SKM-1 (cell line): Measurements from ENCODE around the gene GATB.
"Not testable (repeated sequence)": the region's sequence is repeated elsewhere in the genome, so short reads cannot be mapped to it uniquely, and the experiment has no call there.

Source experiments
- DNase-seq: peaks from one replicate; lab custom pipeline; 2025; ENCODE audit not compliant: unreplicated experiment; lab: John Stamatoyannopoulos, UW

GATB gene

GRCh38 chr4:151785484-151786157 is 24.8 kb upstream of the GATB start:
- DNase-seq: no peak

GRCh38 chr4:151784706-151785105 is 23.9 kb upstream of the GATB start:
- DNase-seq: no peak

- no peak for DNase-seq
Measured at GRCh38 chr4:151783867-151784266, 23.1 kb upstream of the GATB start.

- DNase-seq: no peak
Measured at GRCh38 chr4:151782296-151782695, 21.5 kb upstream of the GATB start.

- no peak for DNase-seq
Measured at GRCh38 chr4:151781026-151781425, 20.2 kb upstream of the GATB start.

GRCh38 chr4:151777471-151777870 is 16.7 kb upstream of the GATB start:
- no peak for DNase-seq

GRCh38 chr4:151774324-151774723 is 13.5 kb upstream of the GATB start:
- DNase-seq: no peak

- DNase-seq: no peak
Measured at GRCh38 chr4:151772274-151772673, 11.5 kb upstream of the GATB start.

- DNase-seq: no peak
Measured at GRCh38 chr4:151771664-151772063, 10.9 kb upstream of the GATB start.

- DNase-seq: no peak
Measured at GRCh38 chr4:151770154-151770553, 9.3 kb upstream of the GATB start.

- DNase-seq: no peak
Measured at GRCh38 chr4:151768835-151769234, 8.0 kb upstream of the GATB start.

- no peak for DNase-seq
Measured at GRCh38 chr4:151766691-151767090, 5.9 kb upstream of the GATB start.

GRCh38 chr4:151760002-151760401 is 805 bp downstream of the GATB start:
- no peak for DNase-seq

GRCh38 chr4:151753056-151753455 is 7.8 kb downstream of the GATB start:
- DNase-seq: no peak

GRCh38 chr4:151750156-151750555 is 10.7 kb downstream of the GATB start:
- DNase-seq: no peak

- no peak for DNase-seq
Measured at GRCh38 chr4:151745481-151746231, 15.2 kb downstream of the GATB start.

- no peak for DNase-seq
Measured at GRCh38 chr4:151744614-151745013, 16.2 kb downstream of the GATB start.

GRCh38 chr4:151743894-151744293 is 16.9 kb downstream of the GATB start:
- no peak for DNase-seq

- DNase-seq: no peak
Measured at GRCh38 chr4:151743128-151743854, 17.5 kb downstream of the GATB start.

- DNase-seq: no peak
Measured at GRCh38 chr4:151738720-151739517, 21.9 kb downstream of the GATB start.

GRCh38 chr4:151736852-151737251 is 24.0 kb downstream of the GATB start:
- DNase-seq: not testable (repeated sequence)
